ENCODE data around the gene TCF25. TPM values are rescaled to one million over a fixed set of nuclear protein-coding genes. Genes with fewer than 3 reads are reported as not detected.
"Not testable (repeated sequence)": the region's sequence is repeated elsewhere in the genome, so short reads cannot be mapped to it uniquely, and the experiment has no call there.

The TCF25 gene, protein sequence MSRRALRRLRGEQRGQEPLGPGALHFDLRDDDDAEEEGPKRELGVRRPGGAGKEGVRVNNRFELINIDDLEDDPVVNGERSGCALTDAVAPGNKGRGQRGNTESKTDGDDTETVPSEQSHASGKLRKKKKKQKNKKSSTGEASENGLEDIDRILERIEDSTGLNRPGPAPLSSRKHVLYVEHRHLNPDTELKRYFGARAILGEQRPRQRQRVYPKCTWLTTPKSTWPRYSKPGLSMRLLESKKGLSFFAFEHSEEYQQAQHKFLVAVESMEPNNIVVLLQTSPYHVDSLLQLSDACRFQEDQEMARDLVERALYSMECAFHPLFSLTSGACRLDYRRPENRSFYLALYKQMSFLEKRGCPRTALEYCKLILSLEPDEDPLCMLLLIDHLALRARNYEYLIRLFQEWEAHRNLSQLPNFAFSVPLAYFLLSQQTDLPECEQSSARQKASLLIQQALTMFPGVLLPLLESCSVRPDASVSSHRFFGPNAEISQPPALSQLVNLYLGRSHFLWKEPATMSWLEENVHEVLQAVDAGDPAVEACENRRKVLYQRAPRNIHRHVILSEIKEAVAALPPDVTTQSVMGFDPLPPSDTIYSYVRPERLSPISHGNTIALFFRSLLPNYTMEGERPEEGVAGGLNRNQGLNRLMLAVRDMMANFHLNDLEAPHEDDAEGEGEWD
- total RNA-seq (104 TPM), polyA plus RNA-seq (200 TPM)
- long read RNA-seq, donor 1: 0 reads
- long read RNA-seq, donor 2: 0 reads
- long read RNA-seq, donor 3, transcript TCF25-220 (2 exons, 1,535 nt): minor isoform, 6 of 35 reads
- long read RNA-seq, donor 3, transcript TCF25-201 (18 exons, 2,233 nt): major isoform, 8 of 35 reads
- long read RNA-seq, donor 3, partial matches to known transcripts: 18 of 35 reads
- long read RNA-seq, donor 3, other reads (novel, unspliced or antisense): 0 of 35 reads
- long read RNA-seq, donor 4, transcript TCF25-201 (18 exons, 2,233 nt): major isoform, 6 of 32 reads
- long read RNA-seq, donor 4, partial matches to known transcripts: 16 of 32 reads
- long read RNA-seq, donor 4, other reads (novel, unspliced or antisense): 0 of 32 reads
- long read RNA-seq, donor 5, transcript TCF25-201 (18 exons, 2,233 nt): major isoform, 11 of 68 reads
- long read RNA-seq, donor 5, transcript TCF25-203 (2 exons, 981 nt): minor isoform, 8 of 68 reads
- long read RNA-seq, donor 5, partial matches to known transcripts: 43 of 68 reads
- long read RNA-seq, donor 5, other reads (novel, unspliced or antisense): 0 of 68 reads
- long read RNA-seq, donor 6, transcript TCF25-201 (18 exons, 2,233 nt): major isoform, 10 of 30 reads
- long read RNA-seq, donor 6, partial matches to known transcripts: 6 of 30 reads
- long read RNA-seq, donor 6, other reads (novel, unspliced or antisense): 0 of 30 reads
- long read RNA-seq, donor 7, transcript TCF25-220 (2 exons, 1,535 nt): major isoform, 5 of 20 reads
- long read RNA-seq, donor 7, partial matches to known transcripts: 12 of 20 reads
- long read RNA-seq, donor 7, other reads (novel, unspliced or antisense): 0 of 20 reads
- long read RNA-seq, donor 8, partial matches to known transcripts: 5 of 8 reads
- long read RNA-seq, donor 8, other reads (novel, unspliced or antisense): 0 of 8 reads
- long read RNA-seq, donor 9, partial matches to known transcripts: 23 of 30 reads
- long read RNA-seq, donor 9, other reads (novel, unspliced or antisense): 0 of 30 reads
- long read RNA-seq, donor 10, partial matches to known transcripts: 34 of 43 reads
- long read RNA-seq, donor 10, other reads (novel, unspliced or antisense): 0 of 43 reads

- WGBS: 1% methylated on average over 104 of the region's 104 CpGs
- peaks cover 10 to 31% of the 10 kb centered on the region in 2 donors for H3K36me3 ChIP-seq (ENCODE audit: control insufficient read depth in 2 of 2, insufficient read depth in 2 of 2, low read length in 1 of 2)
- peak in 8 of 9 donors; percentile 84 to 95 (median 90) for DNase-seq (ENCODE audit: low read depth in 6 of 9, low spot score in 9 of 9)
Measured at GRCh38 chr16:89873109-89873971, at the start of gene TCF25. Gene TCF25 (plus strand): TSS chr16:89873592. CDS start chr16:89873668, 76 bp downstream.

DNA sequence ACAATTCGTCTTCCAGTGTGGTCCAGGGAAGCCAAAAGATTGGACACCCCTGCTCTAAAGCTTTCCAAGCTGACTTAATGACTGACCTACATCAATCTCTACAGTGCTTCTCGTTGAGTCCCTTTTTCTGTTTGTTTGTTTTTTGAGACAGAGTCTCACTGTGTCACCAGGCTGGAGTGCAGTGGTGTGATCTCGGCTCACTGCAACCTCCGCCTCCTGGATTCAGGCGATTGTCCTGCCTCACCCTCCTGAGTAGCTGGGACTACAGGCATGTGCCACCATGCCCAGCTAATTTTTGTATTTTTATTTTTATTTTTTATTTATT is 49.6 kb upstream of the TCF25 start:
- H3K27me3 ChIP-seq (ENCODE audit: control insufficient read depth in 2 of 2, insufficient read depth in 1 of 2, low read length in 1 of 2): peaks cover 9 to 25% of the 10 kb centered on the region in 2 donors
- 94% methylated on average over 5 of the region's 5 CpGs for WGBS
- not testable (repeated sequence) for DNase-seq (ENCODE audit: low read depth in 6 of 9, low spot score in 9 of 9); H3K4me3 ChIP-seq (ENCODE audit: low read length in 2 of 2); H3K9me3 ChIP-seq (ENCODE audit: control insufficient read depth in 2 of 2, insufficient read depth in 1 of 2, low read length in 1 of 2); H3K36me3 ChIP-seq (ENCODE audit: control insufficient read depth in 2 of 2, insufficient read depth in 2 of 2, low read length in 1 of 2); H3K27ac ChIP-seq (ENCODE audit: low read depth in 1 of 2, low read length in 1 of 2)
- H3K4me1 ChIP-seq (ENCODE audit: control insufficient read depth in 2 of 2, insufficient read depth in 2 of 2, low read length in 2 of 2): peaks cover 0 to 14% of the 10 kb centered on the region in 2 donors

More at GRCh38 chr16:89873109-89873971, at the start of gene TCF25:
- Histone ChIP-seq H3K9me3 (ENCODE audit: control insufficient read depth in 2 of 2, insufficient read depth in 1 of 2, low read length in 1 of 2) (peaks cover 3 to 8% of the 10 kb centered on the region in 2 donors), H3K27ac (ENCODE audit: low read depth in 1 of 2, low read length in 1 of 2) (peak within 1 kb of the TSS; percentile 100), H3K4me3 (ENCODE audit: low read length in 2 of 2) (peak within 1 kb of the TSS; percentile 90 to 91), H3K4me1 (ENCODE audit: control insufficient read depth in 2 of 2, insufficient read depth in 2 of 2, low read length in 2 of 2) (peaks cover 5 to 22% of the 10 kb centered on the region in 2 donors), H3K27me3 (ENCODE audit: control insufficient read depth in 2 of 2, insufficient read depth in 1 of 2, low read length in 1 of 2) (no peaks in the 10 kb centered on the region)

DNA sequence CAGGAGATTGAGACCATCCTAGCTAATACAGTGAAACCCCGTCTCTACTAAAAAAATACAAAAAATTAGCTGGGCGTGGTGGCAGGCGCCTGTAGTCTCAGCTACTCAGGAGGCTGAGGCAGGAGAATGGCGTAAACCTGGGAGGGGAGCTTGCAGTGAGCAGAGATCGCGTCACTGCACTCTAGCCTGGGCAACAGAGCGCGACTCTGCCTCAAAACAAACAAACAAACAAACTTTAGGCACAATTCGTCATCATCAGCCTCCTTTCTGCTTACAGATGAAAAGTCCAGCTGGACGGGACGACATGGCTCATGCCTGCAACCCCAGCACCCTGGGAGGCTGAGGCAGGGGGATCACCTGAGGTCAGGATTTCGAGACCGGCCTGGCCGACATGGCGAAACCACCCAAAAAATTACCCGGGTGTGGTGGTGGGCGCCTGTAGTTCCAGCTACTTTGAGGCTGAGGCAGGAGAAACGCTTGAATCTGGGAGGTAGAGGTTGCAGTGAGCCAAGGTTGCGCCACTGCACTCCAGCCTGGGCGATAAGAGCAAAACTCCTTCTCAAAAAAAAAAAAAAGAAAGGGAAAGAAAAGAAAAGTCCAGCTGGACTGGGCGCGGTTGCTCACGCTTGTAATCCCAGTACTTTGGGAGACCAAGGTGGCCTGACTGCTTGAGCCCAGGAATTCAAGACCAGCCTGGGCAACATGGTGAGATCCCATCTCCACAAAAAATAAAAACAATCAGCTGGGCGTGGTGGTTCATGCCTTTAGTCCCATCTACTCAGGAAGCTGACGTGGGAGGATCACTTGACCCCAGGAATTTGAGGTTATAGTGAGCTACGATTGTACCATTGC is 46.6 kb upstream of the TCF25 start:
- peaks cover 0 to 12% of the 10 kb centered on the region in 2 donors for H3K4me1 ChIP-seq (ENCODE audit: control insufficient read depth in 2 of 2, insufficient read depth in 2 of 2, low read length in 2 of 2)
- 95% methylated on average over 26 of the region's 26 CpGs for WGBS
- no peak overlapping the region for H3K4me3 ChIP-seq (ENCODE audit: low read length in 2 of 2)
- H3K27me3 ChIP-seq (ENCODE audit: control insufficient read depth in 2 of 2, insufficient read depth in 1 of 2, low read length in 1 of 2): peaks cover 16 to 41% of the 10 kb centered on the region in 2 donors
- no peaks in the 10 kb centered on the region for H3K36me3 ChIP-seq (ENCODE audit: control insufficient read depth in 2 of 2, insufficient read depth in 2 of 2, low read length in 1 of 2)
- H3K27ac ChIP-seq (ENCODE audit: low read depth in 1 of 2, low read length in 1 of 2): no peak overlapping the region
- H3K9me3 ChIP-seq (ENCODE audit: control insufficient read depth in 2 of 2, insufficient read depth in 1 of 2, low read length in 1 of 2): no peaks in the 10 kb centered on the region
- DNase-seq (ENCODE audit: low read depth in 6 of 9, low spot score in 9 of 9): no peak

DNA sequence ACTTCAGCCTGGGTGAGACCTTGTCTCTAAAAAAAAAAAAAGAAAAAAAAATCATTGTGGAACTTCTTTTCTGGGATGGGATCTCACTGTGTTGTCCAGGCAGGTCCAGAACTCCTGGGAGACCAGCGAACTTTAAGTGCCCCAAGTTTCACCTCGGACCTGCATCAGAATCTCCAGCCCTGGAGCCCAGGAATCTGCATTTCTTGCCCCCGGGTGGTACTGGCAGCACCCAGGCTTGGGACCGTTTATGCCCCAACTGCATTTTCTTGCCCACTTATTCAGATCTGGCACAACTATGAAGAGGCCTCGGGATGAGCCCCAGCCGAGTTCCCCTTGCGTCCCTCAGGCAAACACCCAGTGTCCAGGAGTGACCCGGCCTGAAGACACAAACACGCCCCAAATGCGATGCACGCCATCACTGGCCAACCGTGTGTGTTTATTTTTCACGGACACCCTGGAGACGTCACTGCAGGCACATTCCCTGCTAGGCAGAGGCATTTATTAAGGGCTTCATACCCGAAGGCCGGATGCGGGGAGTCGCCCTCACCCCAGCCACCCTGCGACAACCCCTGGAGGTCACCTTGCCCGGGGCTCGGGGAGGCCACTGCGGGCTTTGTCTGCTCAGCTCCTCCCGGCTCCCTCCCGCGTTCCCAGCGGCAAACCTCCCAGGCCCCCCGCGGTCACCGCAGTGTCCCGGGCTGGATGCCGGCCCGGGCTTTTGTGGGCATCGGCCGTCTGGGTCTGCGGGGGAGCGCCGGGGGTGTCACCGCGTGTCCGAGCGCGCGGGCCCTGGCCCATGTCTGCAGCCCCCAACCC is 45.8 kb upstream of the TCF25 start:
- H3K36me3 ChIP-seq (ENCODE audit: control insufficient read depth in 2 of 2, insufficient read depth in 2 of 2, low read length in 1 of 2): no peaks in the 10 kb centered on the region
- H3K4me1 ChIP-seq (ENCODE audit: control insufficient read depth in 2 of 2, insufficient read depth in 2 of 2, low read length in 2 of 2): peaks cover 0 to 12% of the 10 kb centered on the region in 2 donors
- peak overlapping the region in 1 of 2 donors; percentile 49 for H3K4me3 ChIP-seq (ENCODE audit: low read length in 2 of 2)
- no peak overlapping the region for H3K27ac ChIP-seq (ENCODE audit: low read depth in 1 of 2, low read length in 1 of 2)
- H3K9me3 ChIP-seq (ENCODE audit: control insufficient read depth in 2 of 2, insufficient read depth in 1 of 2, low read length in 1 of 2): no peaks in the 10 kb centered on the region
- no peak for DNase-seq (ENCODE audit: low read depth in 6 of 9, low spot score in 9 of 9)
- H3K27me3 ChIP-seq (ENCODE audit: control insufficient read depth in 2 of 2, insufficient read depth in 1 of 2, low read length in 1 of 2): peaks cover 16 to 41% of the 10 kb centered on the region in 2 donors
- 18% methylated on average over 43 of the region's 43 CpGs for WGBS

DNA sequence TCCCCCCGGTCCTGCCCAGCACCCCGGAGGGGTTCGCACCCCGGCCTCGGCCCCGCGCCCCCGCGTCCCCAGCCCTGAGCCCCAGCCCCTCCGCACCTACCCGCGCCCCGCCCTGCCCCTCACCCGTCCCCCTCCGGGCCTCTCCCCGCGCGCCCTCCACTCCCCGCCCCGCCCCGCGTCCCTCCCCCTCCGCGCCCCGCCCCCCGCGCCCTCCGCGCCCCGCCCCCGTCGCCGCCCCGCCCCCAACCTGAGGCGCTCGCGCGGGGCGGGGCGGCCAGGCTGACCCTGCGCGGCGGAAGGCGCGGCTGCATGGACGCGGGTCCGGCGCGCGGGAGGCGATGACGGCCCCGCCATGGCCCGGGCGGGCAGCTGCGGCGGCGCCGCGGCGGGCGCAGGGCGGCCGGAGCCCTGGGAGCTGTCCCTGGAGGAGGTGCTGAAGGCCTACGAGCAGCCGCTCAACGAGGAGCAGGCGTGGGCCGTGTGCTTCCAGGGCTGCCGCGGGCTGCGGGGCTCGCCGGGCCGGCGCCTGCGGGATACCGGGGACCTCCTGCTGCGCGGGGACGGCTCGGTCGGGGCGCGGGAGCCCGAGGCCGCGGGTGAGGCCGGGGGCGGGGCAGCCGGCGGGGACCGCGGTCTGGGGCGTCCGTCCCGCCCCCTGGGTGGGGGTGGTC is 45.1 kb upstream of the TCF25 start, which contains the start of gene SPIRE2:
Gene SPIRE2, plus strand, starts transcription at position 277 of the 671 bp plus-strand sequence. Its CDS starts 76 bp downstream, at position 353.
- Histone ChIP-seq H3K27me3 (ENCODE audit: control insufficient read depth in 2 of 2, insufficient read depth in 1 of 2, low read length in 1 of 2) (peaks cover 16 to 41% of the 10 kb centered on the region in 2 donors), H3K27ac (ENCODE audit: low read depth in 1 of 2, low read length in 1 of 2) (no peak within 1 kb of the TSS), H3K4me3 (ENCODE audit: low read length in 2 of 2) (peak within 1 kb of the TSS; percentile 13 to 49), H3K4me1 (ENCODE audit: control insufficient read depth in 2 of 2, insufficient read depth in 2 of 2, low read length in 2 of 2) (peaks cover 0 to 12% of the 10 kb centered on the region in 2 donors), H3K9me3 (ENCODE audit: control insufficient read depth in 2 of 2, insufficient read depth in 1 of 2, low read length in 1 of 2) (no peaks in the 10 kb centered on the region), H3K36me3 (ENCODE audit: control insufficient read depth in 2 of 2, insufficient read depth in 2 of 2, low read length in 1 of 2) (no peaks in the 10 kb centered on the region)
- peak; percentile 50 to 83 (median 65) for DNase-seq (ENCODE audit: low read depth in 6 of 9, low spot score in 9 of 9)
- 2% methylated on average over 92 of the region's 98 CpGs for WGBS

GRCh38 chr16:89828870-89829629 is 44.3 kb upstream of the TCF25 start:
- H3K36me3 ChIP-seq (ENCODE audit: control insufficient read depth in 2 of 2, insufficient read depth in 2 of 2, low read length in 1 of 2): no peaks in the 10 kb centered on the region
- 27% methylated on average over 26 of the region's 26 CpGs for WGBS
- no peak for DNase-seq (ENCODE audit: low read depth in 6 of 9, low spot score in 9 of 9)
- H3K9me3 ChIP-seq (ENCODE audit: control insufficient read depth in 2 of 2, insufficient read depth in 1 of 2, low read length in 1 of 2): peaks cover 3 to 5% of the 10 kb centered on the region in 2 donors
- peak overlapping the region; percentile 13 to 49 for H3K4me3 ChIP-seq (ENCODE audit: low read length in 2 of 2)
- H3K27me3 ChIP-seq (ENCODE audit: control insufficient read depth in 2 of 2, insufficient read depth in 1 of 2, low read length in 1 of 2): peaks cover 16 to 41% of the 10 kb centered on the region in 2 donors
- H3K27ac ChIP-seq (ENCODE audit: low read depth in 1 of 2, low read length in 1 of 2): no peak overlapping the region
- H3K4me1 ChIP-seq (ENCODE audit: control insufficient read depth in 2 of 2, insufficient read depth in 2 of 2, low read length in 2 of 2): peaks cover 0 to 12% of the 10 kb centered on the region in 2 donors

Data from thymus (tissue), 14 donors.